ENCODE measurements around the gene PPP1R7.

PPP1R7 gene

DNA sequence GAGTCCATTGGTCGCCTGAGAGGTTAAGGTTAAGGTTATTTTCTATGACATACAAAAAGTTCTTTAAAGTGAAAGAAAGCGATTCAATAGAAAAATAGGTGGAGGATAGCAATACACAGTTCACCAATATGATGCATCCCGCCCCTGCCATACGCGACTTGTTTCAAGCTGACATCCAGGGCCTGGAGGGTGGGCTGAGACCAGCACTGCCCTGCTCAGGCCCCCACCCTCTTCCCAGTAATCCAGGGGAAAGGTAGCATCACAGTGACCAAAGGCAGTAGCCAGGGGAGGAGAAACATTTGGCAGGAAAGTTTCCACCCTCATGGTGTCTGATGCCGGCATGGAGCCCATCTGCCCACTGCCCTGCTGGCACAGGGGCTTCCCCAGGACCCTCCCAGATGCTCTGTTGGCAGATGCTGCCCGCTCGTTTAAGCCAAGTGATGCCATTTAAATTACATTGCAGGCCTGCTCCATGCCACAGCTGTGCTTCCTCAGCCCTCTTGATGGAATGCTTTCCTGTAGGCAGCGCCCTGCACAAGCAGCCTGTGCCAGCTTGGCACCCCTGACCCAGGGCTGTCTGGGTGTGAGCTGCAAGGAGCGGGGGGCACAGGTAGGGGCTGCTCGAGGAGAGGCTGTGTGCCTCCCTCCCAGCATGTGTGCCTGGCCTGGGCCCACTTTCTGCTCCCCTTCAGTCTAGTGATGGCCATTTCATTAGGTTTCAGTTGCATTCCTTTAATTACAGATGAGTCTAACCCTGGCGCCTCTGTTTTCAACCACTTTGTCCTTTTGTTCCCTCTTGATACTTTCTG, 27.5 kb downstream of the PPP1R7 start:
- Histone ChIP-seq H3K9ac (ENCODE audit: low read length) (no peak overlapping the region), H3K9me3 (ENCODE audit: control insufficient read depth, insufficient read depth, low read depth, low read length) (no peaks in the 10 kb centered on the region), H3K36me3 (ENCODE audit: control insufficient read depth, insufficient read depth, low read length) (peaks cover 8% of the 10 kb centered on the region), H3K4me1 (ENCODE audit: control insufficient read depth, insufficient read depth, low read length) (no peaks in the 10 kb centered on the region), H3K27me3 (ENCODE audit: control insufficient read depth, insufficient read depth, low read length) (no peaks in the 10 kb centered on the region), H3K4me3 (ENCODE audit: low read depth, low read length) (no peak overlapping the region), H3K27ac (ENCODE audit: low read depth, low read length) (no peak overlapping the region)

DNA sequence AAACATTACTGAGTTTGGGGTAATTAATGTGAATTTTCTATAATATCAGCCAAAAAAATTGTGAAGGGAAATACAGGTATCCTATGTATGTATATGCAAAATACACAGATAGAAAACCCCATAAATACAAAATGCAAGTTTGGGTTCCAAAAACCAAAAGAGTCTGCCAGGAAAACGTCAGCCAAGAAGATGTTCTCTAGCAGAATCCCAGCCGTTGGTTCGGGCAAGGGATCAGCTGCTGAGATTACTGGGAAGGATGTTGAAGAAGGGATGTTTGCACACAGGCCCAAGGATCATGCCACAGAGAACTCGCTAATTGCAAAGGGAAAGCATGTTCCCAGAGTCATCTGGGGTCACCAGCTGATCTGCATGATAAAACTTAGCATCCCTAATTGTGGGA, 28.7 kb downstream of the PPP1R7 start:
- no peak overlapping the region for H3K27ac ChIP-seq (ENCODE audit: low read depth, low read length)

GRCh38 chr2:241179899-241180298, 29.6 kb downstream of the PPP1R7 start:
- no peaks in the 10 kb centered on the region for H3K9me3 ChIP-seq (ENCODE audit: control insufficient read depth, insufficient read depth, low read depth, low read length)
- no peaks in the 10 kb centered on the region for H3K4me1 ChIP-seq (ENCODE audit: control insufficient read depth, insufficient read depth, low read length)
- H3K36me3 ChIP-seq (ENCODE audit: control insufficient read depth, insufficient read depth, low read length) = peaks cover 10% of the 10 kb centered on the region
- H3K27me3 ChIP-seq (ENCODE audit: control insufficient read depth, insufficient read depth, low read length) = no peaks in the 10 kb centered on the region
- H3K4me3 ChIP-seq (ENCODE audit: low read depth, low read length) = no peak overlapping the region
- no peak overlapping the region for H3K27ac ChIP-seq (ENCODE audit: low read depth, low read length)
- no peak overlapping the region for H3K9ac ChIP-seq (ENCODE audit: low read length)

More for the DNA sequence above, 28.7 kb downstream of the PPP1R7 start:
- no peak overlapping the region for H3K4me3 ChIP-seq (ENCODE audit: low read depth, low read length)
- H3K36me3 ChIP-seq (ENCODE audit: control insufficient read depth, insufficient read depth, low read length) = peaks cover 10% of the 10 kb centered on the region
- no peaks in the 10 kb centered on the region for H3K4me1 ChIP-seq (ENCODE audit: control insufficient read depth, insufficient read depth, low read length)
- no peaks in the 10 kb centered on the region for H3K9me3 ChIP-seq (ENCODE audit: control insufficient read depth, insufficient read depth, low read depth, low read length)
- H3K27me3 ChIP-seq (ENCODE audit: control insufficient read depth, insufficient read depth, low read length) = no peaks in the 10 kb centered on the region
- no peak overlapping the region for H3K9ac ChIP-seq (ENCODE audit: low read length)

DNA sequence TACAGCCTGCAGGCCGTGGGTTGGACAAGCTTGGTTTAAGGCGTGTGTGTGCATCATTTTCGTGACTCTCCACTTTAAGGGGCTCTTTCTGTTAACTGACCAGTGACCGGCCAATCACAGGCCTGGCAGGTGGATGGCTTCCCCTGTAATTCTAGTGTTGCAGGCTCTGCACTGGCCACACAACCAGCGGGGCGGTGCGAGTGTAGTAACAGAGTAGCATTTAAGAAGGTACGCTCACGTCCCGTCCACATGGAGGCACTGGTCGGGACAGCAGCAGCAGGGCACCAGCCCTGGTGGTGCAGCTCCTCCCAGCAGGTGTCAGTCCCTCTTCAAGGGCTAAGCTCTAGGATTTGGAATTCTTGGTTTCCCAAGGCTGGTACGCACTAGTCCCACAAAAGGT, 30.2 kb downstream of the PPP1R7 start:
- Histone ChIP-seq H3K27ac (ENCODE audit: low read depth, low read length) (no peak overlapping the region), H3K9ac (ENCODE audit: low read length) (no peak overlapping the region), H3K4me1 (ENCODE audit: control insufficient read depth, insufficient read depth, low read length) (no peaks in the 10 kb centered on the region), H3K4me3 (ENCODE audit: low read depth, low read length) (no peak overlapping the region), H3K27me3 (ENCODE audit: control insufficient read depth, insufficient read depth, low read length) (no peaks in the 10 kb centered on the region), H3K9me3 (ENCODE audit: control insufficient read depth, insufficient read depth, low read depth, low read length) (no peaks in the 10 kb centered on the region), H3K36me3 (ENCODE audit: control insufficient read depth, insufficient read depth, low read length) (peaks cover 7% of the 10 kb centered on the region)

DNA sequence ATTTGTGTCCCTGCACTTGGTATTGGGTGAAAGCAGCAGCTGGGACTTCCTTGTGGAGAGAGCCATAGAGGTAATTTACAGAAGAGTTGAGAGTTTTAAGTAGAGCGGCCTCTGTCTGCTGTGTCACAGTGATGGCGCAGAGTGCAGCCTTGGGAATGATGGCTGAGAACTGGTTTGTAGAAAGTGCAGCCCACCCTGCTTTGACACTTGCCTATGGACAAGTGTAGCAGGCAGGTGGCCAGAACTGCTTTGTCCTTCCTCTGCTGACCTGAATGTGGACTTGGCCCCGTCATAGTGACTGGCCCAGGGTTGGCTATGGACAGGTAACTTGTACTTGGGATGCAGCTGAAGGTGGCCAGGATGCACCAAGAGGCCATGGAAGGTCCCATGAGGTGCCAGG, 31.9 kb downstream of the PPP1R7 start:
- Histone ChIP-seq H3K27me3 (ENCODE audit: control insufficient read depth, insufficient read depth, low read length) (no peaks in the 10 kb centered on the region), H3K9ac (ENCODE audit: low read length) (no peak overlapping the region), H3K4me3 (ENCODE audit: low read depth, low read length) (no peak overlapping the region), H3K4me1 (ENCODE audit: control insufficient read depth, insufficient read depth, low read length) (peaks cover 4% of the 10 kb centered on the region; the same call in 1 of the 2 replicates), H3K36me3 (ENCODE audit: control insufficient read depth, insufficient read depth, low read length) (0 out of 2 replicates have a peak, but pooled peaks cover 4% of the 10 kb centered on the region), H3K9me3 (ENCODE audit: control insufficient read depth, insufficient read depth, low read depth, low read length) (no peaks in the 10 kb centered on the region), H3K27ac (ENCODE audit: low read depth, low read length) (no peak overlapping the region)

DNA sequence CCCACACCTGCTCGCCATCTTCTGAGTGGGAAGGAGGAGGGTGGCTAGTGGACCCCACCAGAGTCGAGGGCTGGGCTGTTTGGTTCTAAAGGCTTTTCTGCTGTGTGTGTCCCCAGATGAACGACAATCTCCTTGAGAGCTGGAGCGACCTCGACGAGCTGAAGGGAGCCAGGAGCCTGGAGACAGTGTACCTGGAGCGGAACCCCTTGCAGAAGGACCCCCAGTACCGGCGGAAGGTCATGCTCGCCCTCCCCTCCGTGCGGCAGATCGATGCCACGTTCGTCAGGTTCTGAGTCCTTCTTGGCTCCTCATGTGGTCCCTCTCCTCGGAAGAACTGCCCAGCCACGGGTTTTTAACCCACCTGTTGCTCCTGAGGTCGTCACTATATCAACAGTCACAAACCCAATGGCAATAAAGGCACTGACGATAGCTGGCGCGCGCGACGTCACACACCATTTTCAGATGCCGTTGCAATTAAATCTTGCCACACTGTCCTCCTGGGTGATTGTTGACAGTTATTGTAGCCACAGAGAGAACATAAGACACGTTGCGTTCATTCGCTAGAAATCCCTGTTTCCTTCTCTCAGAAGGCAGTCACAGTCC, 32.4 kb downstream of the PPP1R7 start:
- H3K36me3 ChIP-seq (ENCODE audit: control insufficient read depth, insufficient read depth, low read length) = 0 out of 2 replicates have a peak, but pooled peaks cover 4% of the 10 kb centered on the region
- no peaks in the 10 kb centered on the region for H3K9me3 ChIP-seq (ENCODE audit: control insufficient read depth, insufficient read depth, low read depth, low read length)
- H3K4me1 ChIP-seq (ENCODE audit: control insufficient read depth, insufficient read depth, low read length) = peaks cover 7% of the 10 kb centered on the region; the same call in 1 of the 2 replicates
- H3K27ac ChIP-seq (ENCODE audit: low read depth, low read length) = no peak overlapping the region
- no peak overlapping the region for H3K4me3 ChIP-seq (ENCODE audit: low read depth, low read length)
- H3K27me3 ChIP-seq (ENCODE audit: control insufficient read depth, insufficient read depth, low read length) = no peaks in the 10 kb centered on the region
- no peak overlapping the region for H3K9ac ChIP-seq (ENCODE audit: low read length)

- H3K27me3 ChIP-seq (ENCODE audit: control insufficient read depth, insufficient read depth, low read length) = no peaks in the 10 kb centered on the region
- H3K36me3 ChIP-seq (ENCODE audit: control insufficient read depth, insufficient read depth, low read length) = 0 out of 2 replicates have a peak, but pooled peaks cover 4% of the 10 kb centered on the region
- no peak overlapping the region for H3K27ac ChIP-seq (ENCODE audit: low read depth, low read length)
- peaks cover 10% of the 10 kb centered on the region; the same call in 1 of the 2 replicates for H3K4me1 ChIP-seq (ENCODE audit: control insufficient read depth, insufficient read depth, low read length)
- no peaks in the 10 kb centered on the region for H3K9me3 ChIP-seq (ENCODE audit: control insufficient read depth, insufficient read depth, low read depth, low read length)
- no peak overlapping the region for H3K4me3 ChIP-seq (ENCODE audit: low read depth, low read length)
- no peak overlapping the region for H3K9ac ChIP-seq (ENCODE audit: low read length)
These were observed 33.0 kb downstream of the PPP1R7 start for GRCh38 chr2:241183221-241183620.

DNA sequence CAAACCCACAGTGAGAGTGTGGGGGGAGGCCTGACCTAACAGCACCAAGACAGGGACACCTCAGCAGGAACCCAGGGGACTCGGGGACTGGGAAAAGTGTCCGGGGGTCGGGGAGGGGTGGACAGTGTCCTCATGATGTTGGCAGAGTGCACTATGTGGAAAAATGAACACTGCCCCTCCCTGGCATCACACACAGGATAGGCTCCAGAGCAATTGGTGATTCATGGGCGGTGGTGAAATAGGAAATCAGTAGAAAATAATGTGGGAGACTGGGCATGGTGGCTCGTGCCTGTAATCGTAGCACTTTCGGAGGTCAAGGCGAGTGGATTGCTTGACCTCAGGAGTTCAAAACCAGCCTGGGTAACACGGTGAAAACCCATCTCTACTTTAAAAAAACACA, 34.6 kb downstream of the PPP1R7 start:
- H3K27me3 ChIP-seq (ENCODE audit: control insufficient read depth, insufficient read depth, low read length) = no peaks in the 10 kb centered on the region
- H3K4me1 ChIP-seq (ENCODE audit: control insufficient read depth, insufficient read depth, low read length) = peaks cover 15% of the 10 kb centered on the region; the same call in 1 of the 2 replicates
- no peak overlapping the region for H3K27ac ChIP-seq (ENCODE audit: low read depth, low read length)
- no peak overlapping the region for H3K4me3 ChIP-seq (ENCODE audit: low read depth, low read length)
- 0 out of 2 replicates have a peak, but pooled peaks cover 2% of the 10 kb centered on the region for H3K36me3 ChIP-seq (ENCODE audit: control insufficient read depth, insufficient read depth, low read length)
- no peak overlapping the region for H3K9ac ChIP-seq (ENCODE audit: low read length)
- H3K9me3 ChIP-seq (ENCODE audit: control insufficient read depth, insufficient read depth, low read depth, low read length) = no peaks in the 10 kb centered on the region

DNA sequence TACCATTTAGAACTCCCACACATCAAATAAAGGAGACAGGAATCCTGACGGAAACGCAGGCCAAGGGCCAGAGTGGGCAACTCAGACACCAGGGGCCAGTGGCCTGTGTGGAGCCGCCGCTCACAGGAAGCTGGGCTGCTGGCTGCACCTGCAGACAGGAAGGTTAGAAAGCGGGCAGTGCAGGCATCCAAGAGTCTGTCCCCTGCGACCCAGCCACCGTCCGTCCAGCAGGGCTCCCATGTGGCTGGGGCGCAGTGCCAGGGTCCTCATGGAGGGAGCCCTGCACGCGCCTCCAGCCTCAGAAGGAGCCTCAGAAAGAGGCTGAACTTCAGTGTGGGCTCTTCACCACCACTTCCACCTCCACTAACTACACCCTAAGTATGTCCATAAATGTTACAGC, 35.7 kb downstream of the PPP1R7 start:
- Histone ChIP-seq H3K36me3 (ENCODE audit: control insufficient read depth, insufficient read depth, low read length) (0 out of 2 replicates have a peak, but pooled peaks cover 2% of the 10 kb centered on the region), H3K9ac (ENCODE audit: low read length) (no peak overlapping the region), H3K27me3 (ENCODE audit: control insufficient read depth, insufficient read depth, low read length) (no peaks in the 10 kb centered on the region), H3K9me3 (ENCODE audit: control insufficient read depth, insufficient read depth, low read depth, low read length) (no peaks in the 10 kb centered on the region), H3K27ac (ENCODE audit: low read depth, low read length) (no peak overlapping the region), H3K4me1 (ENCODE audit: control insufficient read depth, insufficient read depth, low read length) (peaks cover 15% of the 10 kb centered on the region; the same call in 1 of the 2 replicates), H3K4me3 (ENCODE audit: low read depth, low read length) (no peak overlapping the region)

GRCh38 chr2:241187101-241187917, 37.0 kb downstream of the PPP1R7 start:
- Histone ChIP-seq H3K27ac (ENCODE audit: low read depth, low read length) (no peak overlapping the region), H3K4me1 (ENCODE audit: control insufficient read depth, insufficient read depth, low read length) (peaks cover 15% of the 10 kb centered on the region; the same call in 1 of the 2 replicates), H3K36me3 (ENCODE audit: control insufficient read depth, insufficient read depth, low read length) (0 out of 2 replicates have a peak, but pooled peaks cover 2% of the 10 kb centered on the region), H3K9ac (ENCODE audit: low read length) (no peak overlapping the region), H3K9me3 (ENCODE audit: control insufficient read depth, insufficient read depth, low read depth, low read length) (no peaks in the 10 kb centered on the region), H3K27me3 (ENCODE audit: control insufficient read depth, insufficient read depth, low read length) (no peaks in the 10 kb centered on the region), H3K4me3 (ENCODE audit: low read depth, low read length) (no peak overlapping the region)

Data from HUES6 (cell line).